GM21367 (cell line): ENCODE measurements around the gene SRC.

Source experiments
- ATAC-seq: cut with Tn5 transposase; IDR thresholded peaks from one replicate; pipeline ENCODE4 v1.9.1; 2021; ENCODE audit not compliant: unreplicated experiment

The SRC gene

GRCh38 chr20:37314617-37315016, 31.3 kb upstream of the SRC start:
- ATAC-seq: no peak

GRCh38 chr20:37315021-37315451, 30.9 kb upstream of the SRC start:
- no peak for ATAC-seq

- ATAC-seq: peak; percentile 34
Measured at GRCh38 chr20:37315452-37316110, 30.4 kb upstream of the SRC start.

GRCh38 chr20:37316116-37316774, 29.7 kb upstream of the SRC start:
- no peak for ATAC-seq

GRCh38 chr20:37316775-37317170, 29.2 kb upstream of the SRC start:
- no peak for ATAC-seq

GRCh38 chr20:37317316-37317715, 28.6 kb upstream of the SRC start:
- no peak for ATAC-seq

- no peak for ATAC-seq
Measured at GRCh38 chr20:37317994-37318640, 27.8 kb upstream of the SRC start.

GRCh38 chr20:37319151-37319671, 26.7 kb upstream of the SRC start:
- no peak for ATAC-seq

GRCh38 chr20:37323985-37324384, 22.0 kb upstream of the SRC start:
- no peak for ATAC-seq

GRCh38 chr20:37325206-37325605, 20.7 kb upstream of the SRC start:
- no peak for ATAC-seq

GRCh38 chr20:37326666-37327065, 19.3 kb upstream of the SRC start:
- no peak for ATAC-seq

- ATAC-seq: no peak
Measured at GRCh38 chr20:37327748-37328147, 18.2 kb upstream of the SRC start.

GRCh38 chr20:37328149-37328945, 17.6 kb upstream of the SRC start:
- no peak for ATAC-seq

GRCh38 chr20:37329481-37330165, 16.3 kb upstream of the SRC start:
- ATAC-seq: no peak

GRCh38 chr20:37330316-37330715, 15.6 kb upstream of the SRC start:
- ATAC-seq: no peak

GRCh38 chr20:37331060-37331857, 14.7 kb upstream of the SRC start:
- ATAC-seq: no peak

- ATAC-seq: no peak
Measured at GRCh38 chr20:37333130-37333847, 12.7 kb upstream of the SRC start.

- ATAC-seq: no peak
Measured at GRCh38 chr20:37333848-37334318, 12.1 kb upstream of the SRC start.

- ATAC-seq: no peak
Measured at GRCh38 chr20:37334450-37334849, 11.5 kb upstream of the SRC start.
